GM12878 (cell line): ENCODE measurements around the gene GNA15. TPM values are rescaled to one million over a fixed set of nuclear protein-coding genes. Genes with fewer than 3 reads are reported as not detected.
A peak's percentile ranks its signal among the peaks of the same experiment; 100 is the strongest.

Experiments
- ATAC-seq: fragments of 200-7000 bp; cut with Tn5 transposase; 3 replicates; pipeline ENCODE4 v1.9.1; 2020; ENCODE audit warnings: mild to moderate bottlenecking, moderate library complexity
- BruUV-seq: library from RNA; stranded (reverse); fragments of 400-500 nt; replicated peaks from 2 replicates; lab custom pipeline; 2021; lab: Mats Ljungman, UMichigan
- CTCF ChIA-PET: fragments of 300-600 bp; sonication (Branson Sonifier 250); formaldehyde crosslinking; extraction: SDS; loops from one replicate; lab custom pipeline; 2021; ENCODE audit warnings: inconsistent platforms; lab: Yijun Ruan, JAX
- POLR2A ChIA-PET: fragments of 350-600 bp; formaldehyde crosslinking; extraction: SDS; loops from one replicate; lab custom pipeline; 2021; ENCODE audit warnings: inconsistent platforms; lab: Charles Lee
- RAD21 ChIA-PET: fragments of 300-600 bp; sonication (Branson Sonifier 250); formaldehyde crosslinking; loops from one replicate; lab custom pipeline; 2023; ENCODE audit warnings: antibody characterized with exemption; ENCODE audit not compliant: unreplicated experiment; lab: Charles Lee
- SMC1A ChIA-PET: fragments of 300-600 bp; sonication (Branson Sonifier 250); formaldehyde crosslinking; loops from one replicate; lab custom pipeline; 2023; ENCODE audit not compliant: unreplicated experiment, uncharacterized antibody; lab: Charles Lee
- DNase-seq: peaks from one replicate; pipeline ENCODE4 v3.0.0-alpha.2; 2011; ENCODE audit warnings: low read depth, low spot score
- FAIRE-seq: peaks from 3 replicates; lab custom pipeline; 2011; peaks lifted over from hg19 to GRCh38; lab: Jason Lieb, UNC
- H2AFZ ChIP-seq: 2 replicates; pipeline ENCODE4 v1.6.0; 2011; ENCODE audit warnings: low read depth, low read length, control low read depth; ENCODE audit not compliant: control insufficient read depth
- H3K27ac ChIP-seq: 2 replicates; pipeline ENCODE4 v1.5.1; 2011; ENCODE audit warnings: control low read depth; ENCODE audit not compliant: control insufficient read depth, insufficient read depth
- H3K27me3 ChIP-seq, 2 experiments: replicated peaks in 1 of 2; 2 replicates each; pipeline versions ENCODE4 v1.6.0 to v1.6.1; 2011; ENCODE audit warnings: low read length in 1 of 2; ENCODE audit not compliant: control insufficient read depth in 2 of 2, insufficient read depth in 2 of 2
- H3K36me3 ChIP-seq, 2 experiments: 2 replicates each; pipeline ENCODE4 v1.5.1; 2011; ENCODE audit warnings: low read length in 1 of 2; ENCODE audit not compliant: control insufficient read depth in 2 of 2, insufficient read depth in 2 of 2
- H3K4me1 ChIP-seq: 2 replicates; pipeline ENCODE4 v1.6.1; 2011; ENCODE audit warnings: mild to moderate bottlenecking, low read length, moderate library complexity, mixed read lengths; ENCODE audit not compliant: control insufficient read depth, insufficient read depth
- H3K4me2 ChIP-seq: 2 replicates; pipeline ENCODE4 v1.6.0; 2011; ENCODE audit warnings: control low read depth; ENCODE audit not compliant: control insufficient read depth, insufficient read depth
- H3K4me3 ChIP-seq: fragments of 200-600 bp; sonication (generic); 2 replicates; pipeline ENCODE4 v1.5.1; 2016
- H3K79me2 ChIP-seq: 2 replicates; pipeline ENCODE4 v1.6.0; 2011; ENCODE audit warnings: low read length; ENCODE audit not compliant: control insufficient read depth, insufficient read depth
- H3K9ac ChIP-seq: 2 replicates; pipeline ENCODE4 v1.8.0; 2011; ENCODE audit warnings: low read length, control low read depth, mixed read lengths; ENCODE audit not compliant: control insufficient read depth, insufficient read depth
- H3K9me3 ChIP-seq: replicated peaks from 3 replicates; pipeline ENCODE4 v1.5.1; 2011; ENCODE audit warnings: mild to moderate bottlenecking, low read length; ENCODE audit not compliant: control insufficient read depth, insufficient read depth
- H4K20me1 ChIP-seq: 2 replicates; pipeline ENCODE4 v1.6.0; 2011; ENCODE audit not compliant: control insufficient read depth, insufficient read depth
- BHLHE40 ChIP-seq, 2 experiments: fragments of 450-650 bp in 1 of 2; IDR thresholded peaks; 2 replicates each; pipeline ENCODE4 v1.6.1; 2011 to 2017; ENCODE audit warnings: low read depth in 2 of 2, borderline replicate concordance in 1 of 2, improper control_type of control experiment in 1 of 2, low read length in 1 of 2, mild to moderate bottlenecking in 1 of 2
- CBFB ChIP-seq: IDR thresholded peaks from 2 replicates; pipeline ENCODE4 v1.6.1; 2016; ENCODE audit warnings: antibody characterized with exemption, low read depth
- IKZF1 ChIP-seq: fragments of 450-650 bp; conservative IDR thresholded peaks from 2 replicates; pipeline ENCODE4 v1.6.1; 2017; ENCODE audit warnings: antibody characterized with exemption, mild to moderate bottlenecking
- POU2F2 ChIP-seq: IDR thresholded peaks from 3 replicates; pipeline ENCODE4 v1.6.1; 2011; ENCODE audit warnings: low read depth, mild to moderate bottlenecking, low read length, borderline replicate concordance
- RAD21 ChIP-seq: IDR thresholded peaks from 2 replicates; pipeline ENCODE4 v1.6.1; 2011; ENCODE audit warnings: mild to moderate bottlenecking, low read depth, low read length, moderate library complexity; ENCODE audit not compliant: insufficient read depth
- RAD51 ChIP-seq: fragments of 450-650 bp; IDR thresholded peaks from 2 replicates; pipeline ENCODE4 v1.6.1; 2016; ENCODE audit warnings: moderate library complexity, mild to moderate bottlenecking, inconsistent platforms
- SMC3 ChIP-seq: IDR thresholded peaks from 2 replicates; pipeline ENCODE4 v1.6.1; 2011; ENCODE audit warnings: low read length, improper control_type of control experiment, borderline replicate concordance
- USF1 ChIP-seq: IDR thresholded peaks from 2 replicates; pipeline ENCODE4 v1.6.1; 2011; ENCODE audit warnings: borderline replicate concordance, low read depth, mild to moderate bottlenecking, moderate library complexity, mixed read lengths, low read length; ENCODE audit not compliant: insufficient read depth; ENCODE audit errors: extremely low read length
- YY1 ChIP-seq: IDR thresholded peaks from 2 replicates; pipeline ENCODE4 v1.6.1; 2011; ENCODE audit warnings: low read depth, mild to moderate bottlenecking, low read length
- WGBS: methylation state at CpG from one replicate; pipeline ENCODE4 v1.1.6; 2016; ENCODE audit warnings: low lambda C conversion rate; ENCODE audit not compliant: insufficient replicate concordance, insufficient coverage; ENCODE audit errors: missing lambda C conversion rate; 5-methylcytosine and 5-hydroxymethylcytosine counted together
- in situ Hi-C: fragments of 300-500 bp; cut with MboI; formaldehyde crosslinking; loops from 9 replicates; pipeline ENCODE4 v1.14.3; 2018; ENCODE audit warnings: mixed read lengths
- intact Hi-C: fragments of 100-400 bp; cut with micrococcal nuclease; formaldehyde crosslinking; loops from one replicate; pipeline ENCODE4 v1.14.2; 2022; ENCODE audit not compliant: unreplicated experiment
- polyA plus RNA-seq, 11 experiments: library from polyadenylated mRNA; depleted of rRNA in 4 of 11; unstranded in 6 of 11; stranded (reverse) in 5 of 11; fragments of >200 nt; fragmentation: Nextera tagmentation in 4 of 11; fragmentation: Illumina TruSeq in 1 of 11; extraction: Ambion mirVana in 4 of 11; extraction: Trizol in 1 of 11; gene quantifications; 1 replicate in 1 of 11; 2 replicates in 10 of 11; pipeline versions ENCODE4 v1.2.1 to v1.2.3, GENCODE V29; 2011 to 2016; ENCODE audit warnings: inconsistent platforms in 2 of 11, missing spikeins in 2 of 11, low read depth in 1 of 11
- total RNA-seq, 4 experiments: library from RNA; depleted of rRNA in 3 of 4; stranded (reverse); fragments of >200 nt in 3 of 4; fragmentation: Illumina TruSeq in 1 of 4; extraction: Trizol in 1 of 4; gene quantifications; 2 replicates each; pipeline versions ENCODE4 v1.2.1 to v1.2.3, GENCODE V29; 2013 to 2021
- TF ChIP-seq, protein P1 (sequence below), 3 experiments: IDR thresholded peaks in 2 of 3; conservative IDR thresholded peaks in 1 of 3; 2 replicates each; pipeline ENCODE4 v1.5.1; 2011; ENCODE audit warnings: low read depth in 3 of 3, low read length in 3 of 3, mild to moderate bottlenecking in 3 of 3, control low read depth in 2 of 3, moderate library complexity in 2 of 3, inconsistent platforms in 1 of 3, mixed read lengths in 1 of 3; ENCODE audit not compliant: control insufficient read depth in 2 of 3, insufficient read depth in 1 of 3; ENCODE audit errors: extremely low read depth in 1 of 3
- TF ChIP-seq, protein P2 (sequence below): IDR thresholded peaks from 2 replicates; pipeline ENCODE4 v1.6.1; 2011; ENCODE audit warnings: low read depth, low read length, improper control_type of control experiment, borderline replicate concordance
- TF ChIP-seq, protein P3 (sequence below): IDR thresholded peaks from 2 replicates; pipeline ENCODE4 v1.6.1; 2011; ENCODE audit warnings: borderline replicate concordance, low read depth, mild to moderate bottlenecking, moderate library complexity, low read length; ENCODE audit not compliant: insufficient read depth, poor library complexity, severe bottlenecking
- TF ChIP-seq, protein P4 (sequence below): IDR thresholded peaks from 2 replicates; pipeline ENCODE4 v1.6.1; 2012; ENCODE audit warnings: low read depth, low read length, improper control_type of control experiment

The GNA15 gene
- total and polyA plus RNA-seq, 10 of the 15 experiments (the other 5 are each of a cell fraction or from before 2014, with no cell fraction given): 0.42 to 18.0 (median 9.4) TPM

DNA sequence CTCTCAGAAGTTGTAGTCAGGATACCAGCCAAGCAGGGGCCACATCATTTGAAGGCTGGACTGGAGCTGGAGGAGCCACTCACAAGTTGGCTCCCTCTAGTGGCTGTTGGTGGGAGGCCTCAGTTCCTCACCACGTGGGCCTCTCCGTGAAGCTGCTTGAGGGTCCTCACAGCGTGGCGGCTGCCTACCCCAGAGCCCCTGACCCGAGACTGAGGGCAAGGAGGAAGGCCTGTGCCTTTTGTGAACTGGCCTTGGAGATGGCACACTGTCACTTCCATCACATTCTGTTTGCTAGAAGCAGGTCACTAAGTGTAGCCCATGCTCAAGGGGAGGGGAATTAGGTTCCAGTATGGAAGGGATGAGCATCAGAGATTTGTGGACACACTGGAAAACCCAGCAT, 27.1 kb upstream of the GNA15 start:
- Histone ChIP-seq H2AFZ (no peak overlapping the region; the same call in 1 of the 2 replicates), H3K27me3 (no peaks in the 10 kb centered on the region), H3K36me3 (no peaks in the 10 kb centered on the region), H3K4me2 (no peak overlapping the region), H3K4me1 (no peaks in the 10 kb centered on the region), H3K4me3 (no peak overlapping the region), H3K27ac (no peak overlapping the region), H3K9ac (no peak overlapping the region), H3K79me2 (no peaks in the 10 kb centered on the region), H4K20me1 (no peaks in the 10 kb centered on the region; the same call in 1 of the 2 replicates), H3K9me3 (no peaks in the 10 kb centered on the region)
- in situ Hi-C loops: no loop called here
- ATAC-seq: peak; percentile 96
- SMC1A ChIA-PET: interaction anchor here (0.8 to 1.1 kb wide), 3 partner anchors 33 to 53 kb away, joined by 5 to 7 read pairs (median 5); no protein-coding TSS in a partner anchor
- TF ChIP-seq SMC3 (peak; percentile 72), USF1 (peak; percentile 66), RAD51 (peak; percentile 60), IKZF1 (0 out of 2 replicates have a peak, but pooled peaks have one; percentile 24), BHLHE40 (IDR thresholded peaks at IDR 0.05; ENCODE audit: borderline replicate concordance in 1 of 2, low read depth in 2 of 2, low read length in 1 of 2) (0 out of 4 replicates have a peak, but pooled peaks of 1 of the 2 experiments have one; percentile 13), POU2F2 (no peak), YY1 (peak; percentile 57; the same call in 1 of the 2 replicates), CBFB (no peak), RAD21 (peak; percentile 59)
- TF ChIP-seq, protein P1, sequence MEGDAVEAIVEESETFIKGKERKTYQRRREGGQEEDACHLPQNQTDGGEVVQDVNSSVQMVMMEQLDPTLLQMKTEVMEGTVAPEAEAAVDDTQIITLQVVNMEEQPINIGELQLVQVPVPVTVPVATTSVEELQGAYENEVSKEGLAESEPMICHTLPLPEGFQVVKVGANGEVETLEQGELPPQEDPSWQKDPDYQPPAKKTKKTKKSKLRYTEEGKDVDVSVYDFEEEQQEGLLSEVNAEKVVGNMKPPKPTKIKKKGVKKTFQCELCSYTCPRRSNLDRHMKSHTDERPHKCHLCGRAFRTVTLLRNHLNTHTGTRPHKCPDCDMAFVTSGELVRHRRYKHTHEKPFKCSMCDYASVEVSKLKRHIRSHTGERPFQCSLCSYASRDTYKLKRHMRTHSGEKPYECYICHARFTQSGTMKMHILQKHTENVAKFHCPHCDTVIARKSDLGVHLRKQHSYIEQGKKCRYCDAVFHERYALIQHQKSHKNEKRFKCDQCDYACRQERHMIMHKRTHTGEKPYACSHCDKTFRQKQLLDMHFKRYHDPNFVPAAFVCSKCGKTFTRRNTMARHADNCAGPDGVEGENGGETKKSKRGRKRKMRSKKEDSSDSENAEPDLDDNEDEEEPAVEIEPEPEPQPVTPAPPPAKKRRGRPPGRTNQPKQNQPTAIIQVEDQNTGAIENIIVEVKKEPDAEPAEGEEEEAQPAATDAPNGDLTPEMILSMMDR (IDR thresholded peaks at IDR 0.05 in 2 of 3, conservative IDR thresholded peaks at IDR 0.05 in 1 of 3; ENCODE audit: control insufficient read depth in 2 of 3, extremely low read depth in 1 of 3, insufficient read depth in 1 of 3, low read depth in 3 of 3, low read length in 3 of 3): peak; percentile 79 to 93 (median 88)
- TF ChIP-seq, protein P2, sequence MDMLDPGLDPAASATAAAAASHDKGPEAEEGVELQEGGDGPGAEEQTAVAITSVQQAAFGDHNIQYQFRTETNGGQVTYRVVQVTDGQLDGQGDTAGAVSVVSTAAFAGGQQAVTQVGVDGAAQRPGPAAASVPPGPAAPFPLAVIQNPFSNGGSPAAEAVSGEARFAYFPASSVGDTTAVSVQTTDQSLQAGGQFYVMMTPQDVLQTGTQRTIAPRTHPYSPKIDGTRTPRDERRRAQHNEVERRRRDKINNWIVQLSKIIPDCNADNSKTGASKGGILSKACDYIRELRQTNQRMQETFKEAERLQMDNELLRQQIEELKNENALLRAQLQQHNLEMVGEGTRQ: peak; percentile 46
- TF ChIP-seq, protein P3, sequence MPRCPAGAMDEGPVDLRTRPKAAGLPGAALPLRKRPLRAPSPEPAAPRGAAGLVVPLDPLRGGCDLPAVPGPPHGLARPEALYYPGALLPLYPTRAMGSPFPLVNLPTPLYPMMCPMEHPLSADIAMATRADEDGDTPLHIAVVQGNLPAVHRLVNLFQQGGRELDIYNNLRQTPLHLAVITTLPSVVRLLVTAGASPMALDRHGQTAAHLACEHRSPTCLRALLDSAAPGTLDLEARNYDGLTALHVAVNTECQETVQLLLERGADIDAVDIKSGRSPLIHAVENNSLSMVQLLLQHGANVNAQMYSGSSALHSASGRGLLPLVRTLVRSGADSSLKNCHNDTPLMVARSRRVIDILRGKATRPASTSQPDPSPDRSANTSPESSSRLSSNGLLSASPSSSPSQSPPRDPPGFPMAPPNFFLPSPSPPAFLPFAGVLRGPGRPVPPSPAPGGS: no peak
- TF ChIP-seq, protein P4, sequence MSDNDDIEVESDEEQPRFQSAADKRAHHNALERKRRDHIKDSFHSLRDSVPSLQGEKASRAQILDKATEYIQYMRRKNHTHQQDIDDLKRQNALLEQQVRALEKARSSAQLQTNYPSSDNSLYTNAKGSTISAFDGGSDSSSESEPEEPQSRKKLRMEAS: 0 out of 2 replicates have a peak, but pooled peaks have one; percentile 70
- WGBS: 3% methylated on average over 5 of the region's 5 CpGs
- CTCF ChIA-PET: interaction anchor here (0.7 to 6.2 kb wide), 24 partner anchors 8 to 460 kb away, joined by 3 to 73 read pairs (median 5); partner anchors contain the start of gene GNA15
- intact Hi-C loops: loop anchor here (1.0 kb wide), 1 partner anchor 146 kb away; no protein-coding TSS in a partner anchor
- BruUV-seq: no TSS peak
- POLR2A ChIA-PET: interaction anchor here (0.6 kb wide), 1 partner anchor 101 kb away, joined by 3 read pairs; no protein-coding TSS in a partner anchor
- RAD21 ChIA-PET: interaction anchor here (0.6 to 1.1 kb wide), 5 partner anchors 16 to 158 kb away, joined by 3 to 5 read pairs (median 3); no protein-coding TSS in a partner anchor
- FAIRE-seq: peak; percentile 91
- DNase-seq: no peak
